Calu3 (cell line): ENCODE results near the gene MYO1C. TPM values are rescaled to one million over a fixed set of nuclear protein-coding genes. Genes with fewer than 3 reads are reported as not detected.
"Not testable (repeated sequence)": the region's sequence is repeated elsewhere in the genome, so short reads cannot be mapped to it uniquely, and the experiment has no call there.

Experiments used
- BruUV-seq: library from RNA; stranded (reverse); fragments of 400-500 nt; replicated peaks from 2 replicates; lab custom pipeline; 2021; lab: Mats Ljungman, UMichigan
- CTCF ChIA-PET: fragments of 300-600 bp; sonication (Branson Sonifier 250); formaldehyde crosslinking; loops from one replicate; lab custom pipeline; 2022; ENCODE audit warnings: antibody characterized with exemption; lab: Charles Lee
- DNase-seq: peaks from one replicate; pipeline ENCODE4 v3.0.0; 2022
- H3K27ac Mint-ChIP-seq: one replicate; pipeline ENCODE4 v1.8.0; 2022; ENCODE audit warnings: mixed read lengths; ENCODE audit not compliant: unreplicated experiment
- H3K27me3 Mint-ChIP-seq: one replicate; pipeline ENCODE4 v1.8.0; 2022; ENCODE audit warnings: mixed read lengths; ENCODE audit not compliant: unreplicated experiment
- H3K36me3 Mint-ChIP-seq: one replicate; pipeline ENCODE4 v1.8.0; 2022; ENCODE audit warnings: mild to moderate bottlenecking, moderate library complexity, mixed read lengths; ENCODE audit not compliant: insufficient read depth, unreplicated experiment
- H3K4me1 Mint-ChIP-seq: one replicate; pipeline ENCODE4 v1.8.0; 2022; ENCODE audit warnings: mild to moderate bottlenecking, low read depth, mixed read lengths; ENCODE audit not compliant: unreplicated experiment
- H3K4me3 Mint-ChIP-seq: one replicate; pipeline ENCODE4 v1.8.0; 2022; ENCODE audit warnings: mild to moderate bottlenecking, low read depth, moderate library complexity, mixed read lengths; ENCODE audit not compliant: unreplicated experiment
- H3K9me3 Mint-ChIP-seq: one replicate; pipeline ENCODE4 v1.8.0; 2022; ENCODE audit warnings: low read depth, mixed read lengths; ENCODE audit not compliant: unreplicated experiment
- intact Hi-C: fragments of 100-400 bp; cut with micrococcal nuclease; formaldehyde crosslinking; loops from one replicate; pipeline ENCODE4 v1.10.0; 2022; ENCODE audit not compliant: unreplicated experiment
- total RNA-seq: library from RNA; stranded (reverse); gene quantifications from 2 replicates; pipeline ENCODE4 v1.2.3, GENCODE V29; 2022
- TF ChIP-seq, protein P1 (sequence below): fragments of 200-600 bp; IDR thresholded peaks from one replicate; pipeline ENCODE4 v1.8.0; 2022; ENCODE audit warnings: antibody characterized with exemption; ENCODE audit not compliant: unreplicated experiment

Gene MYO1C
- total RNA-seq, 1 experiment from 2014 or later: 117 TPM

- no peak for DNase-seq
- CTCF ChIA-PET: interaction anchor here (0.6 kb wide), 1 partner anchor 234 kb away, joined by 3 read pairs; no protein-coding TSS in a partner anchor
- intact Hi-C loops: no loop called here
- peaks cover 11% of the 10 kb centered on the region for H3K36me3 Mint-ChIP-seq
- no TSS peak for BruUV-seq
- TF ChIP-seq, protein P1, sequence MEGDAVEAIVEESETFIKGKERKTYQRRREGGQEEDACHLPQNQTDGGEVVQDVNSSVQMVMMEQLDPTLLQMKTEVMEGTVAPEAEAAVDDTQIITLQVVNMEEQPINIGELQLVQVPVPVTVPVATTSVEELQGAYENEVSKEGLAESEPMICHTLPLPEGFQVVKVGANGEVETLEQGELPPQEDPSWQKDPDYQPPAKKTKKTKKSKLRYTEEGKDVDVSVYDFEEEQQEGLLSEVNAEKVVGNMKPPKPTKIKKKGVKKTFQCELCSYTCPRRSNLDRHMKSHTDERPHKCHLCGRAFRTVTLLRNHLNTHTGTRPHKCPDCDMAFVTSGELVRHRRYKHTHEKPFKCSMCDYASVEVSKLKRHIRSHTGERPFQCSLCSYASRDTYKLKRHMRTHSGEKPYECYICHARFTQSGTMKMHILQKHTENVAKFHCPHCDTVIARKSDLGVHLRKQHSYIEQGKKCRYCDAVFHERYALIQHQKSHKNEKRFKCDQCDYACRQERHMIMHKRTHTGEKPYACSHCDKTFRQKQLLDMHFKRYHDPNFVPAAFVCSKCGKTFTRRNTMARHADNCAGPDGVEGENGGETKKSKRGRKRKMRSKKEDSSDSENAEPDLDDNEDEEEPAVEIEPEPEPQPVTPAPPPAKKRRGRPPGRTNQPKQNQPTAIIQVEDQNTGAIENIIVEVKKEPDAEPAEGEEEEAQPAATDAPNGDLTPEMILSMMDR: no peak
- no peak overlapping the region for H3K27ac Mint-ChIP-seq
- H3K27me3 Mint-ChIP-seq: no peaks in the 10 kb centered on the region
- no peaks in the 10 kb centered on the region for H3K4me1 Mint-ChIP-seq
- H3K4me3 Mint-ChIP-seq: no peak overlapping the region
- no peaks in the 10 kb centered on the region for H3K9me3 Mint-ChIP-seq
Measured at GRCh38 chr17:1511290-1511689, 18.8 kb upstream of the MYO1C start.

DNA sequence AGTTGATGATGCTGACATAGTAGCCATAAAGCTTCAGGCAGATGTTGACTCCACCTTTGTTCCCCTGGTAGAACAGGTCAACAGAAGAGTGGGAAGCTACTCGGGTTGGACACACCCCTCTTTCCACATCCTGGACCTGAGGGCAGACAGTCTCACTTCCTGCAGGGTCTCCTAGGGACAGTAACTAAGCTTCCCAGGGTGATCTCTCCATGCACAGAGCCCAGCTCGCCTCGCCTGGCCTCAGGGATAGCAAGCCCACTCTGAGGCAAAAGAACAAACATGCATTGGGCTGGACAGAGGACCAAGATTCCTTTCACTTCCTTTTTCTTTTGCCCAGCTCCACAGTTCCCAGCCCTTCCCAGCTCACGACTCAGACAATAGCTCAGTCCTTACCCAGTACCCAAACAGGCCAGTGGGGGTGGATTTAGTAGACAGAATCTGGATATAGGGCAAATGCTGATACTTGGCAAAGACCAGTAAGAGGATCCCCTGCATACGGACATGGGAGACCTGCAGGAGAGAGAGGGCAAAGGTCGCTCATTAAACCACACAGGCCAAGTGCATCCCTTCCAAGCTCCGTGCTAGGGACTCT is 16.9 kb upstream of the MYO1C start:
- intact Hi-C loops: no loop called here
- no TSS peak for BruUV-seq
- TF ChIP-seq, protein P1: no peak
- CTCF ChIA-PET: no interaction called here
- DNase-seq: no peak
- Mint-ChIP-seq H3K4me1 (no peaks in the 10 kb centered on the region), H3K27me3 (no peaks in the 10 kb centered on the region), H3K36me3 (no peaks in the 10 kb centered on the region), H3K4me3 (no peak overlapping the region), H3K9me3 (no peaks in the 10 kb centered on the region), H3K27ac (no peak overlapping the region)

GRCh38 chr17:1508709-1509108 is 16.2 kb upstream of the MYO1C start:
- CTCF ChIA-PET, H3K27me3 Mint-ChIP-seq, H3K4me1 Mint-ChIP-seq, BruUV-seq, H3K4me3 Mint-ChIP-seq, intact Hi-C loops, H3K36me3 Mint-ChIP-seq, H3K27ac Mint-ChIP-seq, DNase-seq, H3K9me3 Mint-ChIP-seq: not testable (repeated sequence)

GRCh38 chr17:1506649-1507267 is 14.3 kb upstream of the MYO1C start:
- no TSS peak for BruUV-seq

More at GRCh38 chr17:1506649-1507267, 14.3 kb upstream of the MYO1C start:
- no peaks in the 10 kb centered on the region for H3K4me1 Mint-ChIP-seq
- H3K27me3 Mint-ChIP-seq: no peaks in the 10 kb centered on the region
- peaks cover 5% of the 10 kb centered on the region for H3K36me3 Mint-ChIP-seq
- no peak for DNase-seq
- TF ChIP-seq, protein P1: no peak
- intact Hi-C loops: no loop called here
- no peak overlapping the region for H3K27ac Mint-ChIP-seq
- CTCF ChIA-PET: no interaction called here
- H3K9me3 Mint-ChIP-seq: no peaks in the 10 kb centered on the region
- no peak overlapping the region for H3K4me3 Mint-ChIP-seq
